HG02759 (cell line): ENCODE measurements around the gene PPP3CA.

Source experiments
- ATAC-seq: cut with Tn5 transposase; IDR thresholded peaks from one replicate; pipeline ENCODE4 v1.9.1; 2021; ENCODE audit warnings: mild to moderate bottlenecking, moderate library complexity; ENCODE audit not compliant: unreplicated experiment

The PPP3CA gene

DNA sequence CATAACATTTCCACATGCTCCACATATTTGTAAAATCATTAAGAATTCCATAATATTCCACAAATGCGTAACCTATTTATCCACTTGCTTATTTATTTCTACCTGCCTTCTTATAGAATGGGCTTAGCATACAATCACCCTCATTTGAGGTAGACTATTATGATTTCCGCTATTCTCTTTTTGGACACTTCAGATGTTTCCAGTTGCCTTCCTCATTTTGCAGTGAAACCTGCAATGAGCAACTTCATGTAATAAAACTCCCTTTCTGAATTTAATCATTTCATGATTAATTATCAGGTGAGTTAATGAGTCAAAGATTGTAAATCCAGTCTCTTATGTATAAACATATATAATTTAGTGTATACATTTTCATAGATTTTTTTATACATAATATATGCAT is 58.0 kb downstream of the PPP3CA start:
- no peak for ATAC-seq

DNA sequence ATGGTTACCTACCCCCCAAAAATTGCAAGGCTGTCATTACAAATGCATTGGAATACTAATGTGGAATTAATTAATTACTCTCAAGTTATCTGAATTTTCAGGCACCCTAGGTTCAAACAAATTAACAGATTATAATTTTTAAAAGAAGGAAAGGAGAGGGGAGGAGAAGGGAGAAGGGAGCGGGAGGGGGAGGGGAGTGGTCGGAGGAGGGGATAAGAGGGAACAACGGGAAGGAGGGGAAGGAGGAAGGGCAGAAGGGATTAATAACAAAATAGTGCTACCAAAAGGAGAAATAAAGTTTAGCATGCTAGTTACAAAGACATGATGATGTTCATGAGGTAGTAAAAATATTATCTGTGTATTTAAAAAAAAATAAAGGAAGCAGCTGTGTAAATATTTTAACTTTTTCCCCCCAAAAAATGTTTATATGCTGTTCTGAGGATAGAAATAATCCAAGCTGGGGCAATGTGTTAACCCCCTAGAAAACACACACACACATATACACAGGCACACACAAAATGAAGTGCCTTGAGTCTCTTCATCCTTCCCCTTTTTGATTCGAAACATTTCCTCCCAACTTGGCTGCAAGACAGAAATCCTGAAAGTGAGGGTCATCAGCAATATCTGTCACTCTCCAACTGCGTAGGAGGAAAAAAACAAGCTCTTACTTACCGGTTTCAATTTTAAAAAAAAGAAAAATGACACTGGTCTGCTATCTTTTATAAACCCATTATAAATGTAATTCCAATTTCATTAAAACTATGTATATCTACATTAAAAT is 58.8 kb downstream of the PPP3CA start:
- ATAC-seq: no peak

DNA sequence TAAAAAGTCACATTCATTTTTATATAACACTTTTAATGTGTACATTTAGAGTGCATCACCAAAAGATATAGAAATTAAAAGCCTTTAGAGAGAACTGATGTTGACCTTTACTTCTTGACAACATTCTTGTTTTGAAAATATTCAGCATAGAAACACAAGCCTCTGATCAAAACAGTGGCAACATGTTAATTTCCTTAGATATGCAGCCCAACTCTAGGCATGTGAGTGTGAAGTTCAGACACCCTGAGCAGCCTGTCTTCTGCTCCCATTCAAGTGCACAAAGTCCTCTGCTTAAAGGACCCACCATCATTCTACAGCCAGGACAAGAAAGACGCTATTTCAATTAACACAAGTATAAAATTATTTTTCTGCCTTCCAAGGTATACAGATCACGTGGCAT is 60.0 kb downstream of the PPP3CA start:
- ATAC-seq: no peak

DNA sequence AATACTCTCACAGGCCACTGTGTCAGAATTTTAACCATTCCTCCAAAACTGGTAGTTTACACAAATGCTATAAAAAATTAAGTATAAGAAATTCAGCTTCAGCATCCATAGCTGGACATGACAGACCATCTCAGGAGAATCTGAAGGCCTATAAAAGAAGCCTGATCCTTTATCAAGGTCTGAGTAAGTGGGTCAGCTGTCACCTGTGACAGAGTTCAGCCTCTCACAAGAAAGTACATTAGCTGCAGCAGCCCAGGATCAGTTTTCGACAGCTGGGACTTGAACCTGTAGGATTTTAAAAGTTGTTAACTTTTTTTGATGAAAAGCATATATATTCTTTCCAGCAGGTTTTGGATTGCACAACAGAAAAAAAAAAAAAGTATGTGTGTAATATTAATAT is 60.7 kb downstream of the PPP3CA start:
- no peak for ATAC-seq

- ATAC-seq: no peak
These were observed 61.3 kb downstream of the PPP3CA start for GRCh38 chr4:101285985-101286384.

DNA sequence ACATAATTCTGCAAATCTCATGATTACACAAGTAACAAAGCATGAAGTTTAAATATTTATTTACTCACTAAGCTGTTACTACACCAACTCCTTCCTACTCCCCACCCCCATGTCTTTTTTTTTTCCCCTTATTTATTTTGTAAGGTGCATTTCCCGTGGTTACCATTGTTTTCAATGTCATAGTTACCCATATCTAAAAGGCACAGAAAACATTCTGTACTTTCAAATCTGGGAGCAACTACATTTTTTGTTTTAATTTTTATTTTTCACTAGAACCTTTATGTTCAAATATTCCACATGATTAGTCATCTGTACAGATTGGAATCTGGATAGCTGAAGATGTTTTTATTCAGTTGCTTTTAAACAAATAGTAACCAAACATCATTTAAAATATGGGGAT is 62.8 kb downstream of the PPP3CA start:
- no peak for ATAC-seq

- ATAC-seq: no peak
These were observed 63.9 kb downstream of the PPP3CA start for GRCh38 chr4:101283434-101283833.

DNA sequence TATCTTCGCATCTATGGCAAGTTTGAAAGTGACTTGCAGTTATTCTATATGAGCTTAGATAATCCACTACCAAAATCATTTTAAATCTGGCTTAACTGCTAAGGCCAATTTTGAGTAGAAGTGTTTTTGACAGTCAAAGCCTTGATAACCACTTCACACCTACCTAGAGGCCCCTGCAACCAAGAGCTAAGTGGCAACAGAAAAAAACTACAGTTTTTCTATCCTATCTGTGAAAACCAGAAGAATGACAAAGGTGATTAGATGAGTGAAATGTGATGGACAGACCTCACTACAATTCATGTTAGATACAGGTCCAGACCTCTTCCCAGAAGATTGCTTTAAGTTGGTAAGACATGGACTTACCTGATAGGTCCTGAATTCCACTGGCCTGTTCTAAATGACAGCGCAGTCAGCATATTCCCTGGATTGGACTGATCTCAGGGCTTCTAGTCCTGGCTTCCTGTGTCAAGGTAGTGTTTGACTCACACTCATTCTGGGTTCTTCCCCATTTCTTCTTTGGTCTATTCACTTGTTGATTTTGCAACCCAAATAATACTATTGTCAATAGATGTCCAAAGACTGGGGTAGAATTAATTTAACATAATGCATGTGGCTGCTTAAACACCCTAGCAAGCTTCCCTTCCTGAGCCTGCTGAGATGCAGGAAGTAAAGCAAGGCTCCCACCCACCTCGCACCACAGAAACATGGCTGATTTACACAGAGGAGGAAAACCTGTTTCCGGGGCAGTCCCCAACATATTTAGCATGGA is 65.1 kb downstream of the PPP3CA start:
- ATAC-seq: peak; percentile 52

DNA sequence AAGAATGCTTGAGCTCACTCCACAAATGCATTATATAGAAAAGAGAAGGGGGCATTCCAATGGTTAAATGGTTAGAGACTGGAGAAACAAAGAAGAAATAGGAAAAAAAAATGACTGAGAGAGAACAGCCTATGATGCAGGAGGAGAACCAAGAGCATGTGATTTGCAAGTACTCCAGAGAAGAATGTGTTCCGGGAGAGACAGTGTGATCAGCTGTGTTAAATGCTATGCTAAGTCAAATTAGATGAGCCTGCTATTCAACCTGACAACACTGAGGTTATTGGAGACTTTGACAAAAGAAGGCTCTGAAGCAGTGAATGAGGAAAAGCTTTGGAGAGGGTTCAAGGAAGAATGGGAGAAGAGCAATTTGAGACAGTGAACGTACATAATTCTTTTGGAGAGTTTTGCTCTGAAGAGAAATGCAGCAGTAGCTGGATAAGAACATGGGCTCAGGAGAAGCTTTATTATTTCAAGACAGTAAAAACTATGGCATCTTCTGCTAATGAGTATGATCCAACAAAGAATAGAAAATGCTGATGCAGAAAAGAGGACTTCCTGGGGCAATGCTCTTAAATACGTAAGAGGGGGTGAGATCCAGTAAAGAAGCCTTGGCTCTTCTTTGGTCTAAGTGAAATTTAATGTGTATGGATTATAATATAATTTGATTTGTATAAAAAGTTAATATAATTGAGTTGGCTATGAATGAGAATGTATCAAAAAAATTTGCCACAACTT is 66.3 kb downstream of the PPP3CA start:
- no peak for ATAC-seq

- ATAC-seq: peak; percentile 68
These were observed 67.9 kb downstream of the PPP3CA start for GRCh38 chr4:101279377-101279871.

DNA sequence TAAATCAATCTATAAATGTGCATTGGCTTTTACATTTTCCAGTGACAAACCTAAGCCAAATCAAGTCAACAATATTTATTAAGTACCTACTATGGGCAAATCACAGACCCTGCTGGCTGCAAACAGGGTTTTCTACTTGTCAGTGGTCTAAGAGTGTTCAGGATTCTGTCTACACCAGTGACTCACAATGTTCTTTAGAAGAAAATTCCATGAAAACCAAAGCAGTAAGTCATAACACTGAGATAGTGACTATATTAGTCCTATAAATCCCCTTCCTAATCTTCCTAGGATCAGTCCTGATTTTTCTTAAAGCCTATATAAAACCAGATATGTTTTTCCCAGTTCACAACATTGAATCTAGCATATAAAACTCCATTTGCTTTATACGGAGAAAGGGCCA is 69.7 kb downstream of the PPP3CA start:
- ATAC-seq: no peak

DNA sequence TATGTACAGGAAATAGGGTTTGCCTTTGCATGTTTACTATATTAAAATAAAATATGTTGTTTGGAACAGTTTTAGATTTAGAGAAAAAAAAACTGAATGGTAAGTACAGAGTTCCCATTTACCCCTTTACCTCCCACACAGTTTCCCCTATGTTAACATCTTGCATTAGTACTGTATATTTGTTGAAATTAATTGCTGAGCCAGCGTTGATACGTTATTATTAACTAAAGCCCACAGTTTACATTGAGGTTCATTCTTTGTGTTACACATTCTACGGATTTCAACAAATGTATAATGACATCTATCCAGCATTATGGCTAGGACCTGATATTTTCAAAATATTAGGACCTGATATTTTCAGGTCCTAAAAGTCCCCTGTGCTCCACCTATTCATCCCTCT is 70.7 kb downstream of the PPP3CA start:
- no peak for ATAC-seq

DNA sequence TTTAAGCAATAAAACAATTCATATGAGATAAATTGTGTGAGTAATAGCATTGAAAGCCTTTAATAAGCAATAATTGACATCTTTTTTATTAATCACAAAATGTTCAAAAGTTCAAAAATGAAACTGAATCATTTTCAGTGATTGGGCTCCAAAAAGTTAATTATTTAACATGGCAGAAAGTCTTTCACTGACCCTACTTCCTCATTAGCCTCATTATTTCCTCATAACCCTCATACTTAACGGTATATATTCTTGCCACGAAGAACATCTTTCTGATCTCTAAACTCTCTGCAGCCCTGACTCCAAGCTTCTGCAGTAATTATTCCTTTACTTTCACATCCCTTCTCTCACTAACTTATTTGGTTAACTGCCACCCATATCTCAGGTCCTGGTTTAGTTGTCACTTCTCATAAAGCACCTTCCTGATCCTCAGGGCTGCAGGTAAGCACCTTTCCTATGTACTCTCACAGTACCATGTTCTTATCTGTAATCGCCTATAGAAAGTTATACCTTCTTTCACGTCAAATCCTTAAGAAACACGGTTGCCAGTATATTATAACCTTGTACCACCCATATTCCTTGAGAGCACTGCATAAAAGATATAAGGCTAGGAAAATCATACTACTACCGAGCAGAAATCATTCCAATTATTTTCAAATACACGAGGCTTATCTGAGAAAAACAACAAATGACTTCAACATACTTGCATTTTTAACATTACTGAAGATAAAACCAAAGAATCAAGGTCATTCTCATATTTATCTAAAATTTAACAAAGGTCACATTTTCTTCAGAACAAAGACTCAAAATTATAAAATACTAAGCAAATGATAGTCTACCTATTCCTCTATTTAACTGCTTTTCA is 72.2 kb downstream of the PPP3CA start:
- ATAC-seq: peak; percentile 63

DNA sequence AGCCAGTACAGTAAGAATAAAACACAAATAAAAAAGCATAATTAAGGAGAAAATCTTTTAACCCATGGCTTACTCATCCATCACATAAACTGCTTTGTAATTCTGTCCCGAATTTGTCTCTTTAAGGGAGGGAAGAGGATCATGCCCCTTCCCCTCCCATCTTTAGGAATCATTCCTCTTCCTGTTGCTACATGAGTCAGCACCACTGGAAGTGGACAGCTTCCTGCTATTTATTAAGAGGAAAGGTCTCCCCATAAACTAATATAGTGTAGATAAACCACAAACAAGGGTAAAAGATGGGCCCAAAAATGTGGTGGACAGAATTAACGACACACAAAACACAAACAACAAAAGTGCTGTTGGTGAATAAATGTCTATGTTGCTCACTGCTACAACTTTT is 75.8 kb downstream of the PPP3CA start:
- no peak for ATAC-seq

GRCh38 chr4:101269682-101270081 is 77.6 kb downstream of the PPP3CA start:
- ATAC-seq: no peak

DNA sequence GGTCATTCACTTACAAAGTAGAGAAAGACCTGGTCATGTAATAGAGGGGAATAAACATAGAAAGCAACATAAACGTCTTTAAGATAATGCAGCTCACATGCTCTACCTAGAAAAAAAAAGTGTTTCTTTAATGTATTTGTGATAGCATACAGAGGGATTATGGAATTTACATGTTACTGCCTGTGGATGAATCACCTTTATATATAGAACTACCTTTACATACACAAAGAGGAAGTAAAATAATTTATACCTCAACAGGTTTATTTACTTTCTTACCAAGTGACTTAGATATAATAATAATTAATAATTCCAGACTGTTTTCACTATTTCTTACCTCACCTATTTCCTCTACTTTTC is 81.5 kb downstream of the PPP3CA start:
- no peak for ATAC-seq

DNA sequence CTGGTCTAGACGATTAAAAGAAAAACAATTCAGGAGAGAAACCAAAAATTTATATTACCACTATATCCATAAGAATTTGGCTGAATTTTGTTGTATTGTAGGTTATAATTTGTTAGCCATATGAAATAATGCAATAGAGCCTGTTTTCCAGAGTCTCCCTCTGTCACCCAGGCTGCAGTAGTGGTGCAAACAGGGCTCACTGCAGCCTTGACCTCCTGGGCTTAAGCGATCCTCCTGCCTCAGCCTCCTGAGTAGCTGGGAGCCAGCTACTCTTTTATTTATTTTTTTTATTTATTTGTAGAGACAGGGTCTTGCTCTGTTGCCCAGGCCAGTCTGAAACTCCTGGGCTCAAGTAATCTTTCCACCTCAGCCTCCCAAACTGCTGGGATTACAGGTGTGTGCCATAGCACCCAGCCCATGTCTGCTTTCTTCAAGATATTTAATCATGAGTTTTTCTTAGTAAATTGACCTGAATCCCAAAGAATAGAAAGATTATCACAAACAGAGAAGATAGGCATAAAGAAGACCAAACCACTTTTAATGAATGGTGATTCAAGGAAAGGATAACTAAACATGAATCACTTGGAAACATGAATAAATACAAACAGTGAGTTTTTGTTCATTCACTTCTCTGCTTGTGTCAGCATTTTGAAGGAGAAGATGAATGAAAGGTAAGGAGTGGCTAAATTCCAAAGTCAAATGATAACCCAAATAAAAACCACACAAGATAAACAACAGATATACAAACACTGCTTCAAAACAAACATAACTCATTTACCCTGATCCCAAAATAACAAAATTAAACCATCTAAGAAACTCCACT is 82.1 kb downstream of the PPP3CA start:
- no peak for ATAC-seq

DNA sequence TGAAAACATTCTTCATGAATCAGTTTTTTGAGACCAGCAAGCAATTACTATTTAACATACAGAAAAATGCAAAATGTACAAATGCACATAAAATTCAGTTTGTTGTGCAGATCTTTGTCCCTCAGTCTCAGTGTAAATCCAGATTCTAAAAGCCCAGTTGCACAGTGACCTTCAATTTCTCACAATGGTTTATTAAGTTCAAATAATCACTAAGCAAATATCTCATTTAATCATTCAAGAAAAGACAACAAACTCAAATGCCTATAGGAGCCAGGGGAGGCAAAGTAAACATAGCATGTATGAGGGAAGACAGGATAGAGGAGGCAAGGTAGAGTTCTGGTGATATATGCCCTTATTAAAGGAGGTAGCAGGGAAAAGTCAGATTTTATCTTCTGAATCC is 82.8 kb downstream of the PPP3CA start:
- no peak for ATAC-seq

DNA sequence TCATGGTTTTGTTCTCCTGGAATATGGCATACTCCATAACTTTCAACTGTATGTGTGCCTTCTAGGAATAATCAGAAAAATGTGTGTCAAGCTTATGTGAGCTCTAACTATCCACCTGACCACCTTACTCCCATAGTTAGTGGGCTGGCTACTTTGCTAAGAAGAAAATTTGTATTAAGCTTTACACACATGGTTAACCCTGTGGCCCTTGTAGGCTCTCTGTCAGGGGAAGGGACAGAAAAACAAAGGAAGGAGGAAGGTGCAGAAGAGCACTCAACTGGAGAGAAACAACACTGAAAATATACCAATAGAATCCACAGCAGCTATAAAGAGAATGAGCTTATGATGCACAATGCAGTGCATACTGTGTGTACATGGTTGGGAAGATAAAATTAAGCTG is 84.6 kb downstream of the PPP3CA start:
- peak; percentile 74 for ATAC-seq

DNA sequence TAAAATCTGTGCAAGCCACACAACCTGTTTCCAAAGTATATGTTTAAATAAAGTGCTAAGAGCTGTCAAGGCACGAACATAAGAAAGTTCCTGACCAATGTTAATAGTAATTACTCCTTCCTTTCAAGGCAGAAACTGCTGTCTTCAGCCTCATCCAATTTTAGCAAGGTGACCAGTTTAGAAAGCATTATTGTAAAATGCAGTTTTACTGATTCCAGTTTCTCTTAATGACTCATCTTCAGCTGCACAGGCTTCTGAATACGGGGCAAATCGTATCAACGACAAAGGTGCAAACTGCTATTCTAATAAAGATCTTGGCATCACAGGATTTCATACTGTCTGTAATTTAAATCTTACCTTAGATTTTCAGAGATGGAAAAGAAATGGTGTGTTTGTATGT is 87.5 kb downstream of the PPP3CA start:
- ATAC-seq: peak; percentile 78
